ENCODE results near the gene FBXO33. TPM values are rescaled to one million over a fixed set of nuclear protein-coding genes. Genes with fewer than 3 reads are reported as not detected.

FBXO33 gene
- total RNA-seq, 1 experiment from 2014 or later = 3.9 TPM

- peaks cover 7% of the 10 kb centered on the region for H3K36me3 Mint-ChIP-seq (ENCODE audit: insufficient read depth, unreplicated experiment)
- H3K27ac Mint-ChIP-seq (ENCODE audit: low read depth, unreplicated experiment) = no peak overlapping the region
- CTCF ChIA-PET = interaction anchor here (0.5 to 1.4 kb wide), 2 partner anchors 10 to 265 kb away, joined by 3 read pairs; partner anchors contain the start of gene TRAPPC6B
- no peaks in the 10 kb centered on the region for H3K27me3 Mint-ChIP-seq (ENCODE audit: insufficient read depth, unreplicated experiment)
- POLR2A ChIA-PET = interaction anchor here (0.5 to 6.1 kb wide), 4 partner anchors 167 to 351 kb away, joined by 3 to 47 read pairs (median 3); no protein-coding TSS in a partner anchor
- DNase-seq (ENCODE audit: unreplicated experiment) = no peak
- no peaks in the 10 kb centered on the region for H3K9me3 Mint-ChIP-seq (ENCODE audit: unreplicated experiment)
- no peak for TF ChIP-seq CTCF (IDR thresholded peaks at IDR 0.05; ENCODE audit: unreplicated experiment)
- H3K4me3 Mint-ChIP-seq (ENCODE audit: unreplicated experiment) = no peak overlapping the region
- BruUV-seq (replicated peaks) = no TSS peak
- intact Hi-C loops (cut with micrococcal nuclease) = no loop called here
- peaks cover 9% of the 10 kb centered on the region for H3K4me1 Mint-ChIP-seq (ENCODE audit: insufficient read depth, unreplicated experiment)
Measured at GRCh38 chr14:39435241-39435640, 3.0 kb upstream of the FBXO33 start.

- ChIA-PET CTCF (interaction anchor here (0.6 to 1.4 kb wide), 4 partner anchors 11 to 1640 kb away, joined by 3 read pairs; no protein-coding TSS in a partner anchor), POLR2A (interaction anchor here (0.8 to 6.1 kb wide), 5 partner anchors 8 to 331 kb away, joined by 3 to 57 read pairs (median 16); partner anchors contain the start of gene SEC23A)
- no TSS peak for BruUV-seq (replicated peaks)
- H3K36me3 Mint-ChIP-seq (ENCODE audit: insufficient read depth, unreplicated experiment) = peaks cover 7% of the 10 kb centered on the region
- DNase-seq (ENCODE audit: unreplicated experiment) = no peak
- intact Hi-C loops (cut with micrococcal nuclease) = loop anchor here (5.0 kb wide), 1 partner anchor 262 kb away; the partner anchor contains the start of gene TRAPPC6B
- no peaks in the 10 kb centered on the region for H3K27me3 Mint-ChIP-seq (ENCODE audit: insufficient read depth, unreplicated experiment)
- no peak overlapping the region for H3K4me3 Mint-ChIP-seq (ENCODE audit: unreplicated experiment)
- H3K4me1 Mint-ChIP-seq (ENCODE audit: insufficient read depth, unreplicated experiment) = peaks cover 16% of the 10 kb centered on the region
- H3K9me3 Mint-ChIP-seq (ENCODE audit: unreplicated experiment) = no peaks in the 10 kb centered on the region
- H3K27ac Mint-ChIP-seq (ENCODE audit: low read depth, unreplicated experiment) = no peak overlapping the region
- TF ChIP-seq CTCF (IDR thresholded peaks at IDR 0.05; ENCODE audit: unreplicated experiment) = no peak
Measured at GRCh38 chr14:39434401-39434800, 2.2 kb upstream of the FBXO33 start.

GRCh38 chr14:39433452-39433813 lies 1.2 kb upstream of the FBXO33 start:
- H3K4me3 Mint-ChIP-seq (ENCODE audit: unreplicated experiment) = peak overlapping the region; percentile 94
- H3K27me3 Mint-ChIP-seq (ENCODE audit: insufficient read depth, unreplicated experiment) = no peaks in the 10 kb centered on the region
- no peaks in the 10 kb centered on the region for H3K9me3 Mint-ChIP-seq (ENCODE audit: unreplicated experiment)
- peaks cover 7% of the 10 kb centered on the region for H3K36me3 Mint-ChIP-seq (ENCODE audit: insufficient read depth, unreplicated experiment)
- no peak for TF ChIP-seq CTCF (IDR thresholded peaks at IDR 0.05; ENCODE audit: unreplicated experiment)
- peaks cover 20% of the 10 kb centered on the region for H3K4me1 Mint-ChIP-seq (ENCODE audit: insufficient read depth, unreplicated experiment)
- CTCF ChIA-PET = interaction anchor here (0.5 to 0.9 kb wide), 4 partner anchors 9 to 326 kb away, joined by 3 to 6 read pairs (median 3); no protein-coding TSS in a partner anchor
- H3K27ac Mint-ChIP-seq (ENCODE audit: low read depth, unreplicated experiment) = peak overlapping the region; percentile 100
- DNase-seq (ENCODE audit: unreplicated experiment) = no peak
- no TSS peak for BruUV-seq (replicated peaks)
- POLR2A ChIA-PET = interaction anchor here (0.9 to 6.1 kb wide), 12 partner anchors 9 to 336 kb away, joined by 3 to 57 read pairs (median 14); partner anchors contain the start of genes GEMIN2, SEC23A and TRAPPC6B
- intact Hi-C loops (cut with micrococcal nuclease) = loop anchor here (2.0 to 5.0 kb wide), 2 partner anchors 261 to 331 kb away; partner anchors contain the start of genes SEC23A and TRAPPC6B

GRCh38 chr14:39432619-39433451 lies 602 bp upstream of the FBXO33 start:
- peak overlapping the region; percentile 100 for H3K27ac Mint-ChIP-seq (ENCODE audit: low read depth, unreplicated experiment)
- ChIA-PET CTCF (interaction anchor here (0.6 to 0.9 kb wide), 4 partner anchors 9 to 732 kb away, joined by 3 to 6 read pairs (median 3); no protein-coding TSS in a partner anchor), POLR2A (interaction anchor here (0.6 to 6.1 kb wide), 28 partner anchors 9 to 1247 kb away, joined by 3 to 57 read pairs (median 4); partner anchors contain the start of genes GEMIN2, PNN, SEC23A and TRAPPC6B)
- TSS peak; percentile 79 for BruUV-seq (replicated peaks)
- peak overlapping the region; percentile 94 for H3K4me3 Mint-ChIP-seq (ENCODE audit: unreplicated experiment)
- no peaks in the 10 kb centered on the region for H3K27me3 Mint-ChIP-seq (ENCODE audit: insufficient read depth, unreplicated experiment)
- intact Hi-C loops (cut with micrococcal nuclease) = loop anchor here (2.0 to 5.0 kb wide), 2 partner anchors 261 to 330 kb away; partner anchors contain the start of genes SEC23A and TRAPPC6B
- no peak for TF ChIP-seq CTCF (IDR thresholded peaks at IDR 0.05; ENCODE audit: unreplicated experiment)
- DNase-seq (ENCODE audit: unreplicated experiment) = peak; percentile 91
- no peaks in the 10 kb centered on the region for H3K9me3 Mint-ChIP-seq (ENCODE audit: unreplicated experiment)
- H3K4me1 Mint-ChIP-seq (ENCODE audit: insufficient read depth, unreplicated experiment) = peaks cover 24% of the 10 kb centered on the region
- peaks cover 7% of the 10 kb centered on the region for H3K36me3 Mint-ChIP-seq (ENCODE audit: insufficient read depth, unreplicated experiment)
